NB4 (cell line): ENCODE data around the gene WDR87.

Source experiments
- DNase-seq: peaks from one replicate; pipeline ENCODE4 v3.0.0; 2010; ENCODE audit warnings: low read depth
- H3K4me3 ChIP-seq: one replicate; pipeline ENCODE4 v1.5.1; 2011; ENCODE audit warnings: mild to moderate bottlenecking, low read depth, low read length, moderate library complexity
- MYC ChIP-seq: IDR thresholded peaks from 2 replicates; pipeline ENCODE4 v1.6.1; 2011; ENCODE audit warnings: low read depth, low read length
- POLR2A ChIP-seq: IDR thresholded peaks from 2 replicates; pipeline ENCODE4 v1.6.1; 2011; ENCODE audit warnings: mild to moderate bottlenecking; ENCODE audit not compliant: insufficient read length; ENCODE audit errors: extremely low read depth
- TF ChIP-seq, protein P1 (sequence below): IDR thresholded peaks from 2 replicates; pipeline ENCODE4 v1.6.1; 2011; ENCODE audit warnings: low read depth, low read length
- TF ChIP-seq, protein P2 (sequence below): IDR thresholded peaks from one replicate; pipeline ENCODE4 v1.5.1; 2012; ENCODE audit warnings: low read depth, low read length

The WDR87 gene

DNA sequence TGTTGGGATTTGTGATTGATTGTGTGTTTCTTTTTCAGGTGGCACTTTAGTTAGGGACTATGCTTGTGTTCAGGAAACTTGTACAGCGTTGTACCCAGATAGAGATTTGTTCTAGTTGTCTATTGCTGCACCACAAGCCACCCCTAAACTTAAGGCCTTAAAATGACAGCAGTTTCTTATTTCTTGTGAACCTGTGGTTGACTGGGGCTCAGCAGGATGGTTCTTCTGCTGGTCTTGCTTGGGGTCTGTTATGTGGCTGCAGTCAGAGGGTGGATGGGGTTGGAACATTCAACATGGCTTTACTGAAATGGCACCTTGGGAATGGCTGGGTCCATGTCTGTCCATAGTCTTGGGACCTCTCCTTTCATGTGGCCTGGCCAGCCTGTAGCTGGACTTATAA lies 28.9 kb upstream of the WDR87 start:
- DNase-seq = no peak
- no peak overlapping the region for H3K4me3 ChIP-seq
- no peak for TF ChIP-seq POLR2A
- TF ChIP-seq, protein P1, sequence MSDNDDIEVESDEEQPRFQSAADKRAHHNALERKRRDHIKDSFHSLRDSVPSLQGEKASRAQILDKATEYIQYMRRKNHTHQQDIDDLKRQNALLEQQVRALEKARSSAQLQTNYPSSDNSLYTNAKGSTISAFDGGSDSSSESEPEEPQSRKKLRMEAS = no peak
- no peak for TF ChIP-seq MYC
- TF ChIP-seq, protein P2, sequence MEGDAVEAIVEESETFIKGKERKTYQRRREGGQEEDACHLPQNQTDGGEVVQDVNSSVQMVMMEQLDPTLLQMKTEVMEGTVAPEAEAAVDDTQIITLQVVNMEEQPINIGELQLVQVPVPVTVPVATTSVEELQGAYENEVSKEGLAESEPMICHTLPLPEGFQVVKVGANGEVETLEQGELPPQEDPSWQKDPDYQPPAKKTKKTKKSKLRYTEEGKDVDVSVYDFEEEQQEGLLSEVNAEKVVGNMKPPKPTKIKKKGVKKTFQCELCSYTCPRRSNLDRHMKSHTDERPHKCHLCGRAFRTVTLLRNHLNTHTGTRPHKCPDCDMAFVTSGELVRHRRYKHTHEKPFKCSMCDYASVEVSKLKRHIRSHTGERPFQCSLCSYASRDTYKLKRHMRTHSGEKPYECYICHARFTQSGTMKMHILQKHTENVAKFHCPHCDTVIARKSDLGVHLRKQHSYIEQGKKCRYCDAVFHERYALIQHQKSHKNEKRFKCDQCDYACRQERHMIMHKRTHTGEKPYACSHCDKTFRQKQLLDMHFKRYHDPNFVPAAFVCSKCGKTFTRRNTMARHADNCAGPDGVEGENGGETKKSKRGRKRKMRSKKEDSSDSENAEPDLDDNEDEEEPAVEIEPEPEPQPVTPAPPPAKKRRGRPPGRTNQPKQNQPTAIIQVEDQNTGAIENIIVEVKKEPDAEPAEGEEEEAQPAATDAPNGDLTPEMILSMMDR = no peak

DNA sequence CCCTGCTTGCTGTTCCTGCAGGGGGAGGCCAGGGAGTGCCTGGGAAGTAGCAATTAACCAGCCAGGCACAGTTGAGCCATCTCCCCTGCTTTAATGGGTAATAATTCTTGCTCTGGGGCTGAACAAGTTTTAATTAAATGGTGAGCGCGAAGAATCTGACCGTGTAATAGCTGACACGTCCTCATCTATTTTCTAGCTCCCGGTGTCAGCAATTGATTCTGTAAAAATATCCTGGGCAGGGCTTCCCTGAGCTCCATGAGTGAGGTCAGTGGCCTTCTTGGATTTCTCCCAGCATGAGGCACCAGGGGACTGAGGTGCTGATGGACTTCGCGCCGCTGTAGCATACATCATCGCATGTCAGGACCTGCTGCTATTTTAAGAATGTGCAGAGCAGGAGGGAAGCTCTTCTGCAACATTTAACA lies 27.6 kb upstream of the WDR87 start:
- no peak overlapping the region for H3K4me3 ChIP-seq
- DNase-seq = no peak

DNA sequence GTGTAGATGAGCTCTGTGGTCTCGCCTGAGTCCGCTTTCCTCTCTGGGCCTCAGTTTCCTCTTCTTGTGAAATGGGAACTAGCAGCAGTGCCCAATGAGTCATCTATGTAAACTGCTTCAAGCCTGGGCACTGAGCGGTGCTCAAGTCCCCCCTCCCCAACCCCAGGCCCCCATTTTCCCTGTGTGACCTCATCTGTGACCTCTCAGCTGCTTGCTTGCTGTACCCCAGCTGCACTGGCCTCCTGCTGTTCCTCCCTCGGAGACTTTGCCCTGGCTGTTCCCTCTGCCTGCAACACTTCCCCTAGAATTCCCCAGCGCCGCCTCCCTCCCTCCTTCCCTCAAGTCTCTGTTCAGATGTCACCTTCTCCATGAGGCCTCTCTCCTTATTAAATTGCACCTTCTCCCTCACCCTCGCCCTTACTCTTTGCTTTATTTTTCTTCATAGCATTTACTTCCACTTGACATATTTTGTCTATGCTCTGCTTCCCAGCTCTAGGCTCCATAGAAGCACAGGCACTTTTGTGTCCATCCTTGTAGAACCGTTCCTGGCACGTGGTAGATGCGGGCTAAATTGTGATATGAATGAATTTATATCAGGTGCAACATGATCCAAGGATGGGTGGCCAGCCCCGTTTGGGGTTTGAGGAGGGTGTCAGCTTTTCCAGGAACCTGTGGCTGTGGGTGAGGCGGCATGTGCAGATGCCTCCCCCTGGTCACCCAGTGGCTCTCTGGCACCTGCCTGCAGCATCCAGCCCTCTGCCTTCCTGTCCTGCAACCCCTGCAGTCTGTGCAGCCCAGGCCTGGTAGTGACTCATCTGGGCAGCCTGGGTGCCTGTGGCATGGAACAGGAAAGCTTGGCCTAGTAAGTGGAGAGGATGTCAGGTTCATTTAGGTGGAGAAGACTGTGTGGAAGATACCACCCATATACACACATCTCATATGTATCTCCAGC lies 26.9 kb upstream of the WDR87 start:
- TF ChIP-seq MYC (no peak), POLR2A (no peak)
- TF ChIP-seq, protein P2 = no peak
- TF ChIP-seq, protein P1 = no peak
- peak overlapping the region; percentile 45 for H3K4me3 ChIP-seq
- peak; percentile 71 for DNase-seq

More for the DNA sequence above, 27.6 kb upstream of the WDR87 start:
- TF ChIP-seq POLR2A = no peak
- TF ChIP-seq, protein P2 = no peak
- TF ChIP-seq, protein P1 = no peak

DNA sequence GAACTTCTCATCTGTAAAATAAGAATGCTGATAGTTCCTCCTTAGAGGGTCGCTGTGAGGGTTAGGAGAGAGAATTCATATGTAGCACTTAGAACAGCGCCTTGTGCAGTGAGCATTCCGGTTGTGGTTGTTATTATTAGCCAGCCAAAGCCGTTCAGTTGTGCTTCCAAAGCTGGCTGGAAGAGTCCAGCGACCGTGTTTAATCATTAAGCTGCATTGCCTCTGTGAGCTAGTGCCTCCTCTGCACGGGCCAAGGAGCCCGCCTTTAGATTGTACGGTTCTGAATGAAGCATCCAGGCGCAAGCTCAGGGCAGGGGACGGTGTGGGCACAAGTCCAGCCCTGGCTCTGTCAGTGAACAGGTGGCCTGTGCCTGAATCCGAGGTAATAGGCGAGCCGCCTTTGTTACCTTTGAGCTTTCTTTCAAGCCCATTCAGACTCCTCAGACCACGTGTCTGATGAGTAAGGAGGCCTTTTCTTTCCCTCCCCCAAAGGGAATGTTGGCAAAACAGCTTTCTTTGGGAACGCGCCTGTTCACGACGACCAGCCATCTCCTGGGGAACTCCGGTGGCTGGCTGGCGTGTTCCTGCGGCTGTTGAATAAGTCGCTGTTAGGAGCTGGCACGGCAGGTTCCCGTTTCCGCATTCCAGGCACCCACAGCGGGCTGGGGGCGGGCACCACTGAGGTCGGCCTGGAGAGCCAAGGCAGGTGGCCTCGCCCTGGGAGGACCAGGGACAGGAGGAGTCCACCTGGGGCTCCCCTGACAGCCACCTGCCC lies 25.7 kb upstream of the WDR87 start:
- peak; percentile 79 for DNase-seq
- peak overlapping the region; percentile 60 for H3K4me3 ChIP-seq
- TF ChIP-seq, protein P2 = no peak
- 0 out of 2 replicates have a peak, but pooled peaks have one; percentile 49 for TF ChIP-seq MYC
- TF ChIP-seq, protein P1 = peak; percentile 47

DNA sequence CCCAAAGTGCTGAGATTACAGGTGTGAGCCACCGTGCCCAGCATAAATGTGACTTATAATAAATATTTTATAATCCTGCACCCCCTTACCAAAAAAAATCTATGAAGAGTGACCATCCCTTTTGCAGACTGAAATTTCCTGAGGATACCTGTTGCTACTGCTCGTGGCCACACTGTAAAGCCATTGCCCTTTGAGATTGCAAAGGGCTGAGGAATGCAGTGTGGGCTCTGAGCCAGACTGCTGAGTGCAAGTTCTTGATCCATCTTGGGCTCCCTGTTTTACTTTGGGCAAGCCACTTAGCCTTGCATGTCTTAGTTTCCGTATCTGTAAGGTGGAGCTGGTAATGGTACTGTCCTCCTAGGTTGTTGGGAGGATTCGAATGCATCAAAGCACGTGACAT lies 24.0 kb upstream of the WDR87 start:
- TF ChIP-seq, protein P2 = no peak
- TF ChIP-seq, protein P1 = no peak
- no peak for TF ChIP-seq MYC
- no peak for TF ChIP-seq POLR2A
- no peak for DNase-seq
- H3K4me3 ChIP-seq = no peak overlapping the region
